ENCODE measurements around the gene ZFHX3.

DNA sequence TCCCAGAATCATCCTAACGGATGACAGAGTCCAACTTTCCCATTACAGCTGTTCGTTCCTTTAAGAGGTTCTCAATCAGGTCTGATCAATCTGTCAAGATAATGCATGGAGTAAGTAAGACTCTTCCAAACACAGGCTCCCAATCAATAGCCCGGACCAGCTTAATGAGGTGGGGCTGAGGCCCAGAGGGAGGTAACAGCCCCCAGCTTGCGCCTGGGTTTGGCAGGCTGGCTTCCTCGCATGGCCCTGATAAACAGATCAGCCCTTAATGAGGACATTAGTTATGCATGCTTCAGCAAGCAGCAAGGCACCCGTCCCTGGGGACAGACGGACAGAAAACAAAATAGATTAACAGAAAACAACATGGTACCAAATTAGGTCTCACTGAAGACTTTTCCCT, 145.7 kb downstream of the ZFHX3 start:
- no peak for TF ChIP-seq POLR2A (IDR thresholded peaks at IDR 0.05)
- TF ChIP-seq CTCF (IDR thresholded peaks at IDR 0.05): no peak

Data from tibial nerve (tissue), 3 donors.